Measurements from ENCODE around the gene FPR2.

Gene FPR2

GRCh38 chr19:51783372-51783771 is 22.4 kb downstream of the FPR2 start:
- no peaks in the 10 kb centered on the region for H3K9me3 ChIP-seq
- peaks cover 31 to 51% of the 10 kb centered on the region in 2 experiments for H3K4me1 ChIP-seq (ENCODE audit: control insufficient read depth in 1 of 2, insufficient read depth in 1 of 2, low read depth in 1 of 2, low read length in 1 of 2)
- no peak overlapping the region for H3K27ac ChIP-seq
- no peaks in the 10 kb centered on the region for H3K36me3 ChIP-seq
- TF ChIP-seq, protein P1, sequence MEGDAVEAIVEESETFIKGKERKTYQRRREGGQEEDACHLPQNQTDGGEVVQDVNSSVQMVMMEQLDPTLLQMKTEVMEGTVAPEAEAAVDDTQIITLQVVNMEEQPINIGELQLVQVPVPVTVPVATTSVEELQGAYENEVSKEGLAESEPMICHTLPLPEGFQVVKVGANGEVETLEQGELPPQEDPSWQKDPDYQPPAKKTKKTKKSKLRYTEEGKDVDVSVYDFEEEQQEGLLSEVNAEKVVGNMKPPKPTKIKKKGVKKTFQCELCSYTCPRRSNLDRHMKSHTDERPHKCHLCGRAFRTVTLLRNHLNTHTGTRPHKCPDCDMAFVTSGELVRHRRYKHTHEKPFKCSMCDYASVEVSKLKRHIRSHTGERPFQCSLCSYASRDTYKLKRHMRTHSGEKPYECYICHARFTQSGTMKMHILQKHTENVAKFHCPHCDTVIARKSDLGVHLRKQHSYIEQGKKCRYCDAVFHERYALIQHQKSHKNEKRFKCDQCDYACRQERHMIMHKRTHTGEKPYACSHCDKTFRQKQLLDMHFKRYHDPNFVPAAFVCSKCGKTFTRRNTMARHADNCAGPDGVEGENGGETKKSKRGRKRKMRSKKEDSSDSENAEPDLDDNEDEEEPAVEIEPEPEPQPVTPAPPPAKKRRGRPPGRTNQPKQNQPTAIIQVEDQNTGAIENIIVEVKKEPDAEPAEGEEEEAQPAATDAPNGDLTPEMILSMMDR (IDR thresholded peaks at IDR 0.05): peak; percentile 82
- peaks cover 36% of the 10 kb centered on the region for H3K27me3 ChIP-seq
- H3K4me3 ChIP-seq (ENCODE audit: low read depth in 1 of 2, low read length in 1 of 2): no peak overlapping the region

GRCh38 chr19:51784109-51784785 is 23.3 kb downstream of the FPR2 start:
- Histone ChIP-seq H3K36me3 (no peaks in the 10 kb centered on the region), H3K4me1 (ENCODE audit: control insufficient read depth in 1 of 2, insufficient read depth in 1 of 2, low read depth in 1 of 2, low read length in 1 of 2) (peaks cover 23 to 43% of the 10 kb centered on the region in 2 experiments), H3K27me3 (peaks cover 39% of the 10 kb centered on the region), H3K9me3 (no peaks in the 10 kb centered on the region), H3K4me3 (ENCODE audit: low read depth in 1 of 2, low read length in 1 of 2) (no peak overlapping the region), H3K27ac (no peak overlapping the region)
- TF ChIP-seq, protein P1 (IDR thresholded peaks at IDR 0.05): no peak

DNA sequence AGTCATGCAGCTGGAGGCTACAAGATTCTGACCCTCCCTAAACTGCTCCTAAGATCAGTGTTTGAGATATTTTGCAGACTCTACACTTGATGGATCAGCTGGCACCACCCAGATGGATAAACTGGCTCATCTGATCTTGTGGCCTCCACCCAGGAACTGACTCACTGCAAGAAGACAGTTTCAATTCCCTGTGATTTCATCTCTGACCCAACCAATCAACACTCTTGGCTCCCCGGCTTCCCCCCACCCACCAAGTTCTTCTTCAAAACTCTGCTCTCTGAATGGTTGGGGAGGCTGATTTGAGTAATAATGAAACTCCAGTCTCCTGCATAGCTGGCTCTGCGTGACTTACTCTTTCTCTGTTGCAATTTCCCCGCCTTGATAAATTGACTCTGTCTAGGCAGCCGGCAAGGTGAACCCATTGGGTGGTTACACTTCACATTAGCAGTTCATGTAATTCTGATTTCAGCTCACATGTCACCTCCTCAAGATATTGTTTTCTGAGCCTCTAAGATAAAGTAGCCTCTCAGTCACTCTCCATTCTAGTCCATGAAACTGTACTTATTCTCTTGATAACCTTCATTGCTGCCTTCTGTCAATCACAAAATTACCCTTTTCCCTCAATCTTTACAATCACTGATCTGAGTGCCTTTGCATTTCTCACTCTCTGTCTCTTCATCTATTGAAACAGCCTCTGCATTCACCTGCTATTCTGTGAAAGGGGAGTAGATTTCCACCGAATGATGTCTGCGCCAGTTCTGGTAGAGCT is 24.1 kb downstream of the FPR2 start:
- H3K27ac ChIP-seq: no peak overlapping the region

DNA sequence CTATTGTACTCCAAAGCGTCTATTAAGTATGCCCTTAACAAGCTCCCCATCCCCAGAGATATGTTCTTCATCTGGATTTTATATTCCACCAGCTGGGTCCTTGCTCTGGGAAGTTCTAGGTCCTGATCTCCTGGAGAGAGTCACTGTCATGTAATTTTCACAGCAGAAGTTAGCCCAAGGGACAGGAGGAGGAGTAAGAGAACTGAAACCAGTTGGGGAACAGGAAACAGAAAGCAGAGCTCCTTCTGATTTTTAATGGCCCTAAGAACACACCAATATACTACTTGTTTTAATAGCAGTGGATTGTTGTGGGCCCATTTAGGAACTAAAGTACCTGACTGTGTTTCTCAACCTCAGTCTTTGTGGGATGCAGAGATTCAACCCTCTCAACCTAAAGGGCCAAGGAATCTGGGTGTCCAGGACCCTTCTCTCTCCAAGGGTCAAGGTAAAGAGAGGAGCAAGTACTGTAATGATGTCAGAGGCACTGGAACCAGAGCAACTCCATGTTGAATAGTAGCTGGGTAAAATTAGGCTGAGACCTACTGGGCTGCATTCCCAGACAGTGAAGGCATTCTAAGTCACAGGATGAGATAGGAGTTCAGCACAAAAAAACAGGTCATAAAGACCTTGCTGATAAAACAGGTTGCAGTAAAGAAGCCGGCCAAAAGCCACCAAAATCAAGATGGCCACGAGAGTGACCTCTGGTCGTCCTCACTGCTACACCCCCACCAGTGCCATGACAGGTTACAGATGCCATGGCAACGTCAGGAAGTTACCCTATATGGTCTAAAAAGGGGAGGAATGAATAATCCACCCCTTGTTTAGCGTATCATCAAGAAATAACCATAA is 25.9 kb downstream of the FPR2 start:
- Histone ChIP-seq H3K4me1 (ENCODE audit: control insufficient read depth in 1 of 2, insufficient read depth in 1 of 2, low read depth in 1 of 2, low read length in 1 of 2) (peaks cover 15 to 23% of the 10 kb centered on the region in 2 experiments), H3K4me3 (ENCODE audit: low read depth in 1 of 2, low read length in 1 of 2) (no peak overlapping the region), H3K36me3 (no peaks in the 10 kb centered on the region), H3K27me3 (peaks cover 39% of the 10 kb centered on the region), H3K27ac (no peak overlapping the region), H3K9me3 (no peaks in the 10 kb centered on the region)
- TF ChIP-seq, protein P1 (IDR thresholded peaks at IDR 0.05): no peak

More for the DNA sequence above, 24.1 kb downstream of the FPR2 start:
- Histone ChIP-seq H3K4me3 (ENCODE audit: low read depth in 1 of 2, low read length in 1 of 2) (no peak overlapping the region), H3K9me3 (no peaks in the 10 kb centered on the region), H3K36me3 (no peaks in the 10 kb centered on the region), H3K4me1 (ENCODE audit: control insufficient read depth in 1 of 2, insufficient read depth in 1 of 2, low read depth in 1 of 2, low read length in 1 of 2) (peaks cover 20 to 38% of the 10 kb centered on the region in 2 experiments), H3K27me3 (peaks cover 39% of the 10 kb centered on the region)
- TF ChIP-seq, protein P1 (IDR thresholded peaks at IDR 0.05): no peak

DNA sequence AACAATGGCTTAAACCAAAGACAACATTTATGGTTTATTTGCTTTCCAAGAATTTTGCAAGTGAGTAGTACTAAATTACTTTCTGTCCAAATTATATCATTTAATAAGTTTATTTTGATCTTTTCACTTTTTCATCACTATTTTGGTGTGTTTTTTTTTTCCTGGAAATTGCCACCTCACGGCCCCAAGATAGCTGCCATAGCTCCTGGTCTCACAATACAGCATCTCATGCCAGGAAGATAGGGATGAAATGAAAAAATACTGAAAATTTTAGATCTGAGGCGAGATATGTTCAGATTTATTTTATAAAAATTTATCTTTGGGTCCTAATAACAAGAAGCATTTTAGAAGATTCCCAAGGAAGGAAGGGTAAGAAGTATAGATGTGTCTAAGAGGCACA is 27.0 kb downstream of the FPR2 start:
- Histone ChIP-seq H3K27ac (no peak overlapping the region), H3K4me3 (ENCODE audit: low read depth in 1 of 2, low read length in 1 of 2) (no peak overlapping the region), H3K4me1 (ENCODE audit: control insufficient read depth in 1 of 2, insufficient read depth in 1 of 2, low read depth in 1 of 2, low read length in 1 of 2) (peaks cover 4 to 11% of the 10 kb centered on the region in 2 experiments), H3K9me3 (no peaks in the 10 kb centered on the region), H3K27me3 (peaks cover 39% of the 10 kb centered on the region), H3K36me3 (no peaks in the 10 kb centered on the region)
- TF ChIP-seq, protein P1 (IDR thresholded peaks at IDR 0.05): no peak

Measured in neutrophil (primary cell).